NOMO-1 (cell line): Measurements from ENCODE around the gene PSMB7.

Experiments
- DNase-seq, 2 experiments: peaks; one replicate each; lab custom pipeline; 2025; ENCODE audit not compliant: unreplicated experiment in 2 of 2; lab: John Stamatoyannopoulos, UW

The PSMB7 gene

GRCh38 chr9:124384846-124385245 is 30.4 kb downstream of the PSMB7 start:
- no peak for DNase-seq

- no peak for DNase-seq
Observed at GRCh38 chr9:124384210-124384609, 31.0 kb downstream of the PSMB7 start.

- peak; percentile 86 to 98 for DNase-seq
Observed at GRCh38 chr9:124381170-124381945, 33.9 kb downstream of the PSMB7 start.

- peak; percentile 37 to 60 for DNase-seq
Observed at GRCh38 chr9:124377551-124378406, 37.5 kb downstream of the PSMB7 start.

- DNase-seq = no peak
Observed at GRCh38 chr9:124376329-124376728, 38.9 kb downstream of the PSMB7 start.

GRCh38 chr9:124375726-124376125 is 39.5 kb downstream of the PSMB7 start:
- no peak for DNase-seq

GRCh38 chr9:124373851-124374250 is 41.4 kb downstream of the PSMB7 start:
- DNase-seq = no peak

GRCh38 chr9:124373386-124373785 is 41.9 kb downstream of the PSMB7 start:
- no peak for DNase-seq

- DNase-seq = no peak
Observed at GRCh38 chr9:124372038-124372437, 43.2 kb downstream of the PSMB7 start.

- DNase-seq = peak; percentile 20 to 67
Observed at GRCh38 chr9:124370896-124371582, 44.2 kb downstream of the PSMB7 start.

- DNase-seq = no peak
Observed at GRCh38 chr9:124369231-124369797, 45.9 kb downstream of the PSMB7 start.

GRCh38 chr9:124368692-124369091 is 46.5 kb downstream of the PSMB7 start:
- no peak for DNase-seq

- no peak for DNase-seq
Observed at GRCh38 chr9:124366476-124367220, 48.6 kb downstream of the PSMB7 start.

- no peak for DNase-seq
Observed at GRCh38 chr9:124365036-124365435, 50.2 kb downstream of the PSMB7 start.

- DNase-seq = no peak
Observed at GRCh38 chr9:124364141-124364540, 51.1 kb downstream of the PSMB7 start.

GRCh38 chr9:124363326-124364096 is 51.7 kb downstream of the PSMB7 start:
- DNase-seq = no peak

- no peak for DNase-seq
Observed at GRCh38 chr9:124361128-124361527, 54.1 kb downstream of the PSMB7 start.

GRCh38 chr9:124359855-124360678 is 55.2 kb downstream of the PSMB7 start:
- no peak for DNase-seq

GRCh38 chr9:124359426-124359825 is 55.8 kb downstream of the PSMB7 start:
- no peak for DNase-seq
